PFSK-1 (cell line): ENCODE results near the gene POC1A.

Source experiments
- FOXP2 ChIP-seq: optimal IDR thresholded peaks from 2 replicates; pipeline ENCODE3; 2011; ENCODE audit warnings: borderline replicate concordance, control low read depth, inconsistent platforms; ENCODE audit not compliant: insufficient read depth; ENCODE audit errors: extremely low read length, extremely low read depth
- POLR2AphosphoS5 ChIP-seq: IDR thresholded peaks from 2 replicates; pipeline ENCODE4 v1.6.1; 2012; ENCODE audit warnings: low read depth, mild to moderate bottlenecking, control low read depth, low read length, moderate library complexity
- REST ChIP-seq, 2 experiments: IDR thresholded peaks; 2 replicates each; pipeline versions ENCODE4 v1.6.1 to v1.8.0; 2011 to 2012; ENCODE audit warnings: low read depth in 2 of 2, low read length in 2 of 2, control low read depth in 1 of 2, inconsistent platforms in 1 of 2, mild to moderate bottlenecking in 1 of 2, moderate library complexity in 1 of 2; ENCODE audit not compliant: insufficient read depth in 1 of 2
- SIN3A ChIP-seq: IDR thresholded peaks from 2 replicates; pipeline ENCODE4 v1.6.1; 2012; ENCODE audit warnings: mild to moderate bottlenecking, low read length, moderate library complexity, borderline replicate concordance; ENCODE audit not compliant: insufficient read depth
- TAF1 ChIP-seq: IDR thresholded peaks from 2 replicates; pipeline ENCODE4 v1.6.1; 2012; ENCODE audit warnings: low read length, control low read depth, borderline replicate concordance; ENCODE audit not compliant: insufficient read depth

The POC1A gene

DNA sequence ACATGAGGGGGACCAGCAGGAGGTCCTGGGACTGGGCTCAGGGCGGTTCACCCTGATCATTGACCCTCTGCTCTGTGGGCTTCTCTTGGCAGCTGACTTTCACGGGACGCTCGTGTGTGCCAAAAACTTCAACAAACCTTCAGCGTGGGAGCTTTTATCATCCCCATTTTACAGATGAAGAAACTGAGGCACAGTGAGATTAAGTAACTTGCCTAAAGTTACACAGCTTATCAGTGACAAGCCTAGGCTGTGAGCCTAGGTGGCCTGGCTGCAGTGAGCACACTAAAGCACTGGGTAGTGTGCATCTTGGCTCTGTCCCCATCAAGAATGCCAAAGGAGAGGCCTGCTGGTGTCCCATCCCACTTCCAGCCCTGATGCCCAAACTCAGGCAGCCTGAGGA is 74.3 kb downstream of the POC1A start:
- TF ChIP-seq SIN3A (no peak), REST (IDR thresholded peaks at IDR 0.05; ENCODE audit: insufficient read depth in 1 of 2, low read depth in 2 of 2, low read length in 2 of 2) (no peak), TAF1 (no peak), POLR2AphosphoS5 (no peak), FOXP2 (no peak)

DNA sequence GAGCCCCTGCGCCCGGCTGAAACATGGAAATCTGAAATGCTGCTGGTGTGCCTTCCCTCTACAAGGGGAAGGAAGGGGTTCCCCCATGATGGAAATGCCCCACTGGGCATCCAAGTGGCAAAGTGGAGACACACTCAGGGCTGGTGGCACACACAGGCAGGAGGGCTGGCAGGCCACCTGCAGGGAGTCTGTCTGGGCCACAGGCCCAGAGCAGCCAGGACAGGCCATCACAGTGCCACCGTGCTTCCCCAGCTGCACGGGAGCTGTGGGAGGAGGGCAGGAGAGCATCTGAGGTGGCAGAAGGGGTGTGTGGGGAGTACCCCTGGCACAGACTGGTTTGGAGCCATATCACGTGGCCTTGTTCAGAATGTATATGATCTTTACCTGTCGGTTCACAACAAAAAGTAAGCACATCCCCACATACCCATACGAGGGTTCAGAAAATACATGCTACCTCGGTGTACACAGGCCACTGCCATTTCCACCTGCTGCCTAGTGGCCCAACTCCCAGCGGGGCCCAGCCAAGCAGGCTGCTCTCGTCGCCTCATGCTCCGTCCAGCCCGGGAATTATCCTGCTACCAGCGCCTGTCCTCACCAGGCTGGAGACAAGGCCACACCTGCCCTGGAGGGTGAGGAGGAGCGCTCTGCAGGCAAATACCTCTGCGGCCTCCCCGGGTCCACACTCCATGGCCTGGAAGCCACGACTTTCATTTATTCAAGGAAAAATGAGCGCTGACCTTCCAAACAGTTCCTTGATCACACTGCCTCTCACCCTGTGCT is 75.3 kb downstream of the POC1A start:
- TF ChIP-seq REST (IDR thresholded peaks at IDR 0.05; ENCODE audit: insufficient read depth in 1 of 2, low read depth in 2 of 2, low read length in 2 of 2) = no peak
- TF ChIP-seq FOXP2 = no peak
- TF ChIP-seq SIN3A = no peak
- no peak for TF ChIP-seq POLR2AphosphoS5
- no peak for TF ChIP-seq TAF1

GRCh38 chr3:52077925-52078324 is 76.3 kb downstream of the POC1A start:
- no peak for TF ChIP-seq TAF1
- TF ChIP-seq POLR2AphosphoS5 = no peak
- TF ChIP-seq FOXP2 = no peak
- TF ChIP-seq SIN3A = no peak
- no peak for TF ChIP-seq REST (IDR thresholded peaks at IDR 0.05; ENCODE audit: insufficient read depth in 1 of 2, low read depth in 2 of 2, low read length in 2 of 2)

DNA sequence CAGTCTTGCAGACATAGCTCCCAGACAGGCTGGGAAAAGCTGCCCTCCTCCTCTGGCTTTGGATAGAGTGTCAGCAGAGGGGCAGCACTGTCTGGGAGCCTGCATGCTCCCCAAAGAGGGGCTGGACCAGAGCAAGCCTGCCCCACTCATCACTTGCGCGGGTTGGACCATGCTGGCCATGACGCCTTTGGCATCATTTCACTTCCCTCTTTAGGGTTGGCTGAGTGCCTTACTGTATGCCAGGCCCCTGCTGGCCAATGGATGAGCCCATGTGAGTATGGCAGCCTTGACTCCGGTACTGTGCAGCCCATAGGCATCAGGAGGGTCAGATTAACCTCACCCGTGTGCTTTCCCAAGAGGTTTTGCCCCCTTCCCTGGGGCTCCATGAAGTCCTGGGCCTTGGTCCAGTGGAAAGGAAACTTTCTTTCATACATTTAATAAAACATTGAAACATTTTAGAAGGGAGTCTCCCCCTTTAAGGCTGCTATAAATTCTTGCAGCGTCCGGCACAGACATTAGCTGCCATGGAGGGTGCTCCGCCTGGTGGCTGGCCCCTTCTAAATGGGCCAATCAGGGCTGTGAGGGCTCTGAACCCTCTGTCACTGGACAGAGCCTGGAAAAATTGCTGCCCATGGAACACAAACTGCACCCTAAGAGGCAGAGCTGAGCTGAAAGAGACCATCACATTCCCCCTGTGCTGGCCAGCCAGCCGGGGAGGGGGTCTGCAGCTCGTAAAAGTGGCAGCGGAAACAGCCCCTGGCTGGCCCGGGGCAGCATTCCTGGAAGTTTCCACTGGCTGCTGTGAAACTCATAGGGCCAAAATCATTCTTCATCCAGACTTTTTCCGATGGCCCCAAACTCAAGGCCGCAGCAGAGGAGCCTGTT is 77.1 kb downstream of the POC1A start:
- TF ChIP-seq POLR2AphosphoS5 = no peak
- no peak for TF ChIP-seq FOXP2
- TF ChIP-seq TAF1 = no peak
- no peak for TF ChIP-seq SIN3A
- no peak for TF ChIP-seq REST (IDR thresholded peaks at IDR 0.05; ENCODE audit: insufficient read depth in 1 of 2, low read depth in 2 of 2, low read length in 2 of 2)
